HG02623 (cell line): ENCODE data around the gene PDE11A.
"Not testable (repeated sequence)": the region's sequence is repeated elsewhere in the genome, so short reads cannot be mapped to it uniquely, and the experiment has no call there.

ENCODE experiments used
- ATAC-seq: cut with Tn5 transposase; IDR thresholded peaks from one replicate; pipeline ENCODE4 v1.9.1; 2021; ENCODE audit warnings: moderate library complexity; ENCODE audit not compliant: unreplicated experiment

Gene PDE11A

GRCh38 chr2:177886824-177887223 is 185.8 kb downstream of the PDE11A start:
- ATAC-seq, result no peak

GRCh38 chr2:177885828-177886466 is 186.6 kb downstream of the PDE11A start:
- no peak for ATAC-seq

- ATAC-seq, result no peak
Observed at GRCh38 chr2:177883177-177883576, 189.4 kb downstream of the PDE11A start.

GRCh38 chr2:177882501-177882900 is 190.1 kb downstream of the PDE11A start:
- no peak for ATAC-seq

GRCh38 chr2:177881921-177882320 is 190.7 kb downstream of the PDE11A start:
- ATAC-seq, result no peak

GRCh38 chr2:177881008-177881747 is 191.4 kb downstream of the PDE11A start:
- no peak for ATAC-seq

GRCh38 chr2:177880285-177880684 is 192.3 kb downstream of the PDE11A start:
- no peak for ATAC-seq

GRCh38 chr2:177876950-177877349 is 195.6 kb downstream of the PDE11A start:
- ATAC-seq, result no peak

- no peak for ATAC-seq
Observed at GRCh38 chr2:177874686-177875085, 197.9 kb downstream of the PDE11A start.

- ATAC-seq, result no peak
Observed at GRCh38 chr2:177873915-177874314, 198.7 kb downstream of the PDE11A start.

GRCh38 chr2:177872286-177872685 is 200.3 kb downstream of the PDE11A start:
- ATAC-seq, result no peak

GRCh38 chr2:177869912-177870311 is 202.7 kb downstream of the PDE11A start:
- no peak for ATAC-seq

- ATAC-seq, result no peak
Observed at GRCh38 chr2:177869209-177869608, 203.4 kb downstream of the PDE11A start.

- no peak for ATAC-seq
Observed at GRCh38 chr2:177868806-177869205, 203.8 kb downstream of the PDE11A start.

GRCh38 chr2:177857538-177857937 is 215.0 kb downstream of the PDE11A start:
- no peak for ATAC-seq

GRCh38 chr2:177852389-177852788 is 220.2 kb downstream of the PDE11A start:
- no peak for ATAC-seq

- no peak for ATAC-seq
Observed at GRCh38 chr2:177843188-177843587, 229.4 kb downstream of the PDE11A start.

GRCh38 chr2:177842243-177842642 is 230.3 kb downstream of the PDE11A start:
- ATAC-seq, result no peak

GRCh38 chr2:177835418-177836204 is 237.0 kb downstream of the PDE11A start:
- not testable (repeated sequence) for ATAC-seq

GRCh38 chr2:177832611-177833433 is 239.8 kb downstream of the PDE11A start:
- no peak for ATAC-seq

GRCh38 chr2:177830881-177831386 is 241.6 kb downstream of the PDE11A start:
- no peak for ATAC-seq
